Panc1 (cell line): Measurements from ENCODE around the gene PEX10. TPM values are rescaled to one million over a fixed set of nuclear protein-coding genes. Genes with fewer than 3 reads are reported as not detected.

Experiments used
- ATAC-seq: fragments of 200-7000 bp; cut with Tn5 transposase; 2 replicates; pipeline ENCODE4 v1.9.1; 2020; ENCODE audit warnings: mild to moderate bottlenecking, moderate library complexity
- BruUV-seq: library from RNA; stranded (reverse); fragments of 400-500 nt; replicated peaks from 2 replicates; lab custom pipeline; 2021; lab: Mats Ljungman, UMichigan
- CTCF ChIA-PET: fragments of 300-600 bp; sonication (Branson Sonifier 250); formaldehyde crosslinking; loops from one replicate; lab custom pipeline; 2022; ENCODE audit warnings: antibody characterized with exemption; lab: Charles Lee
- POLR2A ChIA-PET: fragments of 300-600 bp; sonication (Branson Sonifier 250); formaldehyde crosslinking; loops from one replicate; lab custom pipeline; 2022; ENCODE audit warnings: antibody characterized with exemption; lab: Charles Lee
- DNase-seq: peaks from one replicate; pipeline ENCODE4 v3.0.0-alpha.2; 2010; ENCODE audit warnings: low read depth, low spot score
- H3K27ac ChIP-seq: 2 replicates; pipeline ENCODE4 v1.5.1; 2011; ENCODE audit warnings: mild to moderate bottlenecking, low read length, inconsistent platforms
- H3K27me3 ChIP-seq: fragments of 200-500 bp; sonication (Bioruptor generic); 2 replicates; pipeline ENCODE4 v1.6.0; 2014; ENCODE audit warnings: low read length, inconsistent platforms; ENCODE audit not compliant: control insufficient read depth, insufficient read depth
- H3K36me3 ChIP-seq: fragments of 200-500 bp; sonication (Bioruptor generic); 2 replicates; pipeline ENCODE4 v1.5.1; 2014; ENCODE audit warnings: inconsistent platforms, mild to moderate bottlenecking, low read length, moderate library complexity; ENCODE audit not compliant: control insufficient read depth, insufficient read depth
- H3K4me1 ChIP-seq: 2 replicates; pipeline ENCODE4 v1.5.1; 2011; ENCODE audit warnings: inconsistent platforms, mild to moderate bottlenecking, low read length, moderate library complexity; ENCODE audit not compliant: control insufficient read depth, insufficient read depth
- H3K4me3 ChIP-seq, 2 experiments: 2 replicates each; pipeline ENCODE4 v1.5.1; 2011 to 2012; ENCODE audit warnings: low read depth in 2 of 2, low read length in 2 of 2, mild to moderate bottlenecking in 2 of 2, inconsistent platforms in 1 of 2, moderate library complexity in 1 of 2
- H3K9me3 ChIP-seq: fragments of 200-500 bp; sonication (Bioruptor generic); 2 replicates; pipeline ENCODE4 v1.5.1; 2014; ENCODE audit warnings: low read depth, mild to moderate bottlenecking, inconsistent platforms, low read length, moderate library complexity; ENCODE audit not compliant: control insufficient read depth, insufficient read depth
- CTCF ChIP-seq: fragments of 450-650 bp; IDR thresholded peaks from 2 replicates; pipeline ENCODE4 v1.5.1; 2017; ENCODE audit warnings: mild to moderate bottlenecking
- POLR2AphosphoS5 ChIP-seq: IDR thresholded peaks from 2 replicates; pipeline ENCODE4 v1.6.1; 2012; ENCODE audit warnings: mild to moderate bottlenecking, low read depth, low read length, moderate library complexity
- REST ChIP-seq, 2 experiments: IDR thresholded peaks; 2 replicates each; pipeline ENCODE4 v1.6.1; 2011 to 2012; ENCODE audit warnings: low read depth in 2 of 2, control low read depth in 1 of 2, low read length in 1 of 2, mild to moderate bottlenecking in 1 of 2, moderate library complexity in 1 of 2; ENCODE audit not compliant: insufficient read depth in 1 of 2
- SIN3A ChIP-seq: IDR thresholded peaks from 2 replicates; pipeline ENCODE4 v1.6.1; 2012; ENCODE audit warnings: low read depth, mild to moderate bottlenecking, low read length, moderate library complexity, borderline replicate concordance; ENCODE audit not compliant: insufficient read depth
- TCF7L2 ChIP-seq: IDR thresholded peaks from 2 replicates; pipeline ENCODE4 v1.6.1; 2011; ENCODE audit warnings: mild to moderate bottlenecking, low read depth, low read length, inconsistent platforms
- in situ Hi-C: cut with HindIII; loops from 2 replicates; pipeline ENCODE4 v1.10.0; 2016; ENCODE audit warnings: low sequenced_read_pairs, low pct_unique_long_range_greater_than_20kb
- intact Hi-C: fragments of 100-400 bp; cut with micrococcal nuclease; formaldehyde crosslinking; loops from one replicate; pipeline ENCODE4 v1.10.0; 2022; ENCODE audit not compliant: unreplicated experiment
- total RNA-seq: library from RNA; stranded (reverse); gene quantifications from one replicate; pipeline ENCODE4 v1.2.1, GENCODE V29; 2021; ENCODE audit not compliant: unreplicated experiment

PEX10 gene
- total RNA-seq, 1 experiment from 2014 or later = 49.8 TPM

- CTCF ChIA-PET = interaction anchor here (0.6 to 1.3 kb wide), 3 partner anchors 15 to 73 kb away, joined by 3 to 8 read pairs (median 3); no protein-coding TSS in a partner anchor
- DNase-seq (no peak), ATAC-seq (no peak)
- TF ChIP-seq SIN3A = no peak
- TF ChIP-seq CTCF = no peak
- TF ChIP-seq POLR2AphosphoS5 = no peak
- TF ChIP-seq TCF7L2 = no peak
- no peak for TF ChIP-seq REST (IDR thresholded peaks at IDR 0.05; ENCODE audit: insufficient read depth in 1 of 2, low read depth in 2 of 2, low read length in 1 of 2)
- intact Hi-C loops = no loop called here
- Histone ChIP-seq H3K4me3 (no peak overlapping the region), H3K27me3 (no peaks in the 10 kb centered on the region), H3K4me1 (peaks cover 3% of the 10 kb centered on the region; the same call in 1 of the 2 replicates), H3K9me3 (no peaks in the 10 kb centered on the region), H3K36me3 (no peaks in the 10 kb centered on the region), H3K27ac (no peak overlapping the region)
- in situ Hi-C loops = no loop called here
- POLR2A ChIA-PET = no interaction called here
- no TSS peak for BruUV-seq
Observed at GRCh38 chr1:2430592-2430973, 18.2 kb upstream of the PEX10 start.

DNA sequence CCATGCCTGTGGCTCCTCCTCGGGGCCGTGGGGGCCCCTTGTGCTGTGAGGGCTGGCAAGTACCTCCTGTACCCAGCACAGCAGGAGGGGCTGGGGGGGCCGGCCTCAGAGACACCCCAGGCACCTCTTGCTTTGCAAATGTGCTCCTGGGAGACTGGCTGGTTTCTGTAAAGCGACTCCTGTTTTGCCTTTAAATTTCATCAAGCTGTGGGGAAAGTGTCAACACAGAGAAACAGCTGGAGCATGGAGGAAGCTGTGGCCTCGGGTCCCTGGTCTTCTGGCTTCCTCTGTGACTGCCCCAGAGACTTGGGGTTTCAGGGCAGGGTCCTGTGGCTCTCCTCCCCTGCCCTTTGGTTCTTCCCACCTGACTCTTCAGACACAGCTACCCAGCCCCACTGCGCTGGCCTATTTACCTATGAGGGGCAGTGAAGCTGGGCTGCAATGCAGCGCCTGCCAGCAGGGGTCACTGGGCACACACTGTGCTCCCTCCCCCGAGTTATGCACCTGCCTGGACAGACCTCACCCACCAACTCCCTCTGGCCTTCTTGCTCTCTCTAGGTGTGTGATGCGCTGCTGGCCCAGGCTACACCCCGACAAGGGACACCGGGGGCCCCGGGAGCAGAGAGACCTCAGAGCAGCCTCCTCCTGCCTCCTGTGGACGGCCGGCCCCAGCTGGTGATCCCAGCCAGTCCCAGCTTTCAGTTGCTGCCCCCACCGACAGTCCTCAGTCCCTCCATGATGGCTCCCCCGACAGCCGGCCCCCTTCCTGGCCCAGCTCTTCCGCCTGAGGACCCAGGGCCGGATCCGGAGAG, 17.6 kb upstream of the PEX10 start:
- intact Hi-C loops (no loop called here), in situ Hi-C loops (no loop called here)
- H3K9me3 ChIP-seq = no peaks in the 10 kb centered on the region
- H3K36me3 ChIP-seq = no peaks in the 10 kb centered on the region
- CTCF ChIA-PET = interaction anchor here (0.6 to 1.3 kb wide), 4 partner anchors 10 to 73 kb away, joined by 3 to 8 read pairs (median 4); no protein-coding TSS in a partner anchor
- no TSS peak for BruUV-seq
- H3K27ac ChIP-seq = no peak overlapping the region
- no peak for TF ChIP-seq POLR2AphosphoS5
- TF ChIP-seq REST (IDR thresholded peaks at IDR 0.05; ENCODE audit: insufficient read depth in 1 of 2, low read depth in 2 of 2, low read length in 1 of 2) = no peak
- TF ChIP-seq CTCF = peak; percentile 88
- no peak for TF ChIP-seq SIN3A
- no peaks in the 10 kb centered on the region for H3K27me3 ChIP-seq
- H3K4me3 ChIP-seq = no peak overlapping the region
- POLR2A ChIA-PET = no interaction called here
- DNase-seq = no peak
- peaks cover 3% of the 10 kb centered on the region; the same call in 1 of the 2 replicates for H3K4me1 ChIP-seq
- peak; percentile 60 for ATAC-seq
